OCI-LY3 (cell line): Measurements from ENCODE around the gene LSR.

Experiments
- H2AFZ ChIP-seq: fragments of 200-600, 300-600 bp; shearing (Covaris generic); 2 replicates; pipeline ENCODE4 v1.6.0; 2014; ENCODE audit warnings: antibody characterized with exemption, low read depth, low read length
- H3K27ac ChIP-seq: fragments of 200-600, 300-600 bp; sonication (generic); 2 replicates; pipeline ENCODE4 v1.5.1; 2014; ENCODE audit warnings: mild to moderate bottlenecking, low read length, moderate library complexity, mixed read lengths
- H3K27me3 ChIP-seq: fragments of 200-600, 300-600 bp; sonication (generic); 2 replicates; pipeline ENCODE4 v1.6.1; 2014; ENCODE audit warnings: low read depth, low read length, mixed read lengths
- H3K36me3 ChIP-seq: fragments of 200-600, 300-600 bp; sonication (generic); replicated peaks from 2 replicates; pipeline ENCODE3; 2014; ENCODE audit warnings: low read depth, low read length, mixed read lengths
- H3K4me1 ChIP-seq: fragments of 300-600, 200-600 bp; sonication (generic); 2 replicates; pipeline ENCODE4 v1.6.1; 2014; ENCODE audit warnings: low read length, mixed read lengths
- H3K4me2 ChIP-seq: fragments of 200-600, 300-600 bp; sonication (generic); 2 replicates; pipeline ENCODE4 v1.6.1; 2014; ENCODE audit warnings: low read length, mixed read lengths
- H3K4me3 ChIP-seq: fragments of 300-600, 200-600 bp; sonication (generic); 2 replicates; pipeline ENCODE4 v1.5.1; 2014; ENCODE audit warnings: antibody characterized with exemption, mild to moderate bottlenecking, low read length, moderate library complexity
- H3K79me2 ChIP-seq: fragments of 300-600, 200-600 bp; shearing (Covaris generic); 2 replicates; pipeline ENCODE4 v1.6.1; 2014; ENCODE audit warnings: mild to moderate bottlenecking, low read length, mixed read lengths
- H3K9ac ChIP-seq: fragments of 300-600, 200-600 bp; shearing (Covaris generic); 2 replicates; pipeline ENCODE4 v1.6.0; 2014; ENCODE audit warnings: mild to moderate bottlenecking, low read length, moderate library complexity
- H3K9me3 ChIP-seq: fragments of 200-600, 300-600 bp; shearing (Covaris generic); 2 replicates; pipeline ENCODE4 v1.6.1; 2014; ENCODE audit warnings: low read length, mixed read lengths; ENCODE audit not compliant: insufficient read depth
- H4K20me1 ChIP-seq: fragments of 200-600, 300-600 bp; sonication (generic); 2 replicates; pipeline ENCODE4 v1.6.1; 2016; ENCODE audit warnings: low read length, mixed read lengths; ENCODE audit not compliant: insufficient read depth
- EZH2phosphoT487 ChIP-seq: fragments of 200-600 bp; shearing (Covaris generic); IDR thresholded peaks from 2 replicates; pipeline ENCODE4 v1.6.1; 2018; ENCODE audit warnings: antibody characterized with exemption, mixed run types, low read depth
- TF ChIP-seq, protein P1 (sequence below): fragments of 200-600, 300-600 bp; sonication (generic); IDR thresholded peaks from 2 replicates; pipeline ENCODE4 v1.5.1; 2014; ENCODE audit warnings: antibody characterized with exemption, low read length, low read depth

The LSR gene

DNA sequence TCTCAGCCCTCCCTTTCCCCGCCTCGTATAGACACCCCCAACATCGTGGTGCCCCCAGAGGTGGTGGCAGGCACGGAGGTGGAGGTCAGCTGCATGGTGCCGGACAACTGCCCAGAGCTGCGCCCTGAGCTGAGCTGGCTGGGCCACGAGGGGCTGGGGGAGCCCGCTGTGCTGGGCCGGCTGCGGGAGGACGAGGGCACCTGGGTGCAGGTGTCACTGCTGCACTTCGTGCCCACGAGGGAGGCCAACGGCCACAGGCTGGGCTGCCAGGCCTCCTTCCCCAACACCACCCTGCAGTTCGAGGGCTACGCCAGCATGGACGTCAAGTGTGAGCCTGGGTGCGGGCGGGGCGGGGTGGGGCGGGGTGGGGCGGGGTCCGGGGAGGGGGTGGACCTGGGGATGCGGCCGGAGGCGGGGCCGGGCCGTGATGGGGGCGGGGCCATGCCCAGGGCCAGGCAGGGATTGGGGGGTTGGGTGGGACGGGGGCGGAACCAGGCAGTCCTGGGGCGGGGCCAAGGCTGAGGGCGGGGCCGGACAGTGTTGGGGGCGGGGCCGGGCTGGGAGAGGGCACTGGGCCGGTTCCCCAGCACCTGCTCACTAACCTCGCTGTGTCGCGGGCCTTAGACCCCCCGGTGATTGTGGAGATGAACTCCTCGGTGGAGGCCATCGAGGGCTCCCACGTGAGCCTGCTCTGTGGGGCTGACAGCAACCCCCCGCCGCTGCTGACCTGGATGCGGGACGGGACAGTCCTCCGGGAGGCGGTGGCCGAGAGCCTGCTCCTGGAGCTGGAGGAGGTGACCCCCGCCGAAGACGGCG, 50.9 kb downstream of the LSR start:
- Histone ChIP-seq H4K20me1 (no peaks in the 10 kb centered on the region), H3K79me2 (no peaks in the 10 kb centered on the region), H3K9me3 (no peaks in the 10 kb centered on the region), H3K9ac (no peak overlapping the region), H3K4me1 (no peaks in the 10 kb centered on the region), H3K27ac (no peak overlapping the region), H3K4me2 (no peak overlapping the region), H3K27me3 (0 out of 2 replicates have a peak, but pooled peaks cover 3% of the 10 kb centered on the region), H3K36me3 (no peaks in the 10 kb centered on the region), H3K4me3 (no peak overlapping the region), H2AFZ (no peak overlapping the region)
- no peak for TF ChIP-seq EZH2phosphoT487
- TF ChIP-seq, protein P1, sequence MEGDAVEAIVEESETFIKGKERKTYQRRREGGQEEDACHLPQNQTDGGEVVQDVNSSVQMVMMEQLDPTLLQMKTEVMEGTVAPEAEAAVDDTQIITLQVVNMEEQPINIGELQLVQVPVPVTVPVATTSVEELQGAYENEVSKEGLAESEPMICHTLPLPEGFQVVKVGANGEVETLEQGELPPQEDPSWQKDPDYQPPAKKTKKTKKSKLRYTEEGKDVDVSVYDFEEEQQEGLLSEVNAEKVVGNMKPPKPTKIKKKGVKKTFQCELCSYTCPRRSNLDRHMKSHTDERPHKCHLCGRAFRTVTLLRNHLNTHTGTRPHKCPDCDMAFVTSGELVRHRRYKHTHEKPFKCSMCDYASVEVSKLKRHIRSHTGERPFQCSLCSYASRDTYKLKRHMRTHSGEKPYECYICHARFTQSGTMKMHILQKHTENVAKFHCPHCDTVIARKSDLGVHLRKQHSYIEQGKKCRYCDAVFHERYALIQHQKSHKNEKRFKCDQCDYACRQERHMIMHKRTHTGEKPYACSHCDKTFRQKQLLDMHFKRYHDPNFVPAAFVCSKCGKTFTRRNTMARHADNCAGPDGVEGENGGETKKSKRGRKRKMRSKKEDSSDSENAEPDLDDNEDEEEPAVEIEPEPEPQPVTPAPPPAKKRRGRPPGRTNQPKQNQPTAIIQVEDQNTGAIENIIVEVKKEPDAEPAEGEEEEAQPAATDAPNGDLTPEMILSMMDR, result no peak

DNA sequence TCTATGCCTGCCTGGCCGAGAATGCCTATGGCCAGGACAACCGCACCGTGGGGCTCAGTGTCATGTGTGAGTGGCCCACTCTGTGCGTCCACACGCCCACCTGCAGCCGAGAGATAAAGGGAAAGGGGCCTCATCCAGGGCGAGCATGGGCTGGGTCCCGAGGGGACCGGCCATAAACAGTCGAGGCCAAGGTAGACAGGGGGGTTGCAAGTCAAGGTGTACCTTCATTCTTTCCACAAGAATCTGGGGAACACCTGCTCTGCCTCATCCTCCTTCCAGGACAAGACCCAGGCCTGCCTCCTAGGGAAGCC, 51.5 kb downstream of the LSR start:
- no peaks in the 10 kb centered on the region for H3K4me1 ChIP-seq

GRCh38 chr19:35301961-35302360, 53.2 kb downstream of the LSR start:
- no peaks in the 10 kb centered on the region for H3K9me3 ChIP-seq
- no peaks in the 10 kb centered on the region for H3K36me3 ChIP-seq
- H3K4me2 ChIP-seq, result no peak overlapping the region
- no peak overlapping the region for H3K9ac ChIP-seq
- H3K27ac ChIP-seq, result no peak overlapping the region
- H3K4me3 ChIP-seq, result no peak overlapping the region
- no peak for TF ChIP-seq EZH2phosphoT487
- TF ChIP-seq, protein P1, result no peak
- H3K27me3 ChIP-seq, result no peaks in the 10 kb centered on the region
- no peaks in the 10 kb centered on the region for H3K4me1 ChIP-seq
- no peaks in the 10 kb centered on the region for H4K20me1 ChIP-seq
- no peaks in the 10 kb centered on the region for H3K79me2 ChIP-seq
- no peak overlapping the region for H2AFZ ChIP-seq

More for the DNA sequence above, 51.5 kb downstream of the LSR start:
- TF ChIP-seq, protein P1, result no peak
- no peak for TF ChIP-seq EZH2phosphoT487
- 0 out of 2 replicates have a peak, but pooled peaks cover 2% of the 10 kb centered on the region for H3K27me3 ChIP-seq
- no peaks in the 10 kb centered on the region for H3K36me3 ChIP-seq
- H3K9me3 ChIP-seq, result no peaks in the 10 kb centered on the region
- H3K9ac ChIP-seq, result no peak overlapping the region
- no peak overlapping the region for H3K4me2 ChIP-seq
- no peaks in the 10 kb centered on the region for H4K20me1 ChIP-seq
- no peak overlapping the region for H3K27ac ChIP-seq
- H3K79me2 ChIP-seq, result no peaks in the 10 kb centered on the region
- H3K4me3 ChIP-seq, result no peak overlapping the region
- H2AFZ ChIP-seq, result no peak overlapping the region

- H3K36me3 ChIP-seq, result no peaks in the 10 kb centered on the region
- no peak overlapping the region for H3K27ac ChIP-seq
- H3K27me3 ChIP-seq, result no peaks in the 10 kb centered on the region
- H2AFZ ChIP-seq, result no peak overlapping the region
- H3K4me2 ChIP-seq, result no peak overlapping the region
- H3K9me3 ChIP-seq, result no peaks in the 10 kb centered on the region
- no peaks in the 10 kb centered on the region for H3K79me2 ChIP-seq
- TF ChIP-seq EZH2phosphoT487, result no peak
- TF ChIP-seq, protein P1, result no peak
- no peak overlapping the region for H3K4me3 ChIP-seq
- no peak overlapping the region for H3K9ac ChIP-seq
- H4K20me1 ChIP-seq, result no peaks in the 10 kb centered on the region
- H3K4me1 ChIP-seq, result no peaks in the 10 kb centered on the region
Observed at GRCh38 chr19:35302446-35302845, 53.6 kb downstream of the LSR start.
